ENCODE measurements around the gene PSMG4. TPM values are rescaled to one million over a fixed set of nuclear protein-coding genes. Genes with fewer than 3 reads are reported as not detected.

Gene PSMG4
- 10 to 100 TPM; 14.3 to 18.0 TPM for total RNA-seq
- long read RNA-seq, donor 1, partial matches to known transcripts = 0 of 8 reads
- long read RNA-seq, donor 1, other reads (novel, unspliced or antisense) = 4 of 8 reads
- long read RNA-seq, donor 2, partial matches to known transcripts = 0 of 14 reads
- long read RNA-seq, donor 2, other reads (novel, unspliced or antisense) = 8 of 14 reads

- intact Hi-C loops (cut with DNase I) = loop anchor here in 1 of 2 donors (10.0 kb wide), 1 partner anchor 134 kb away; no protein-coding TSS in a partner anchor
- peak; percentile 99 for DNase-seq (ENCODE audit: low spot score)
Measured at GRCh38 chr6:3258720-3259490, at the start of gene PSMG4. PSMG4 (plus strand) TSS chr6:3258947; CDS start chr6:3259023, 76 bp downstream.

- peak; percentile 91 for DNase-seq (ENCODE audit: low spot score)
- intact Hi-C loops (cut with DNase I) = no loop called here
Measured at GRCh38 chr6:3209114-3210023, 49.4 kb upstream of the PSMG4 start.

GRCh38 chr6:3210024-3210610, 48.6 kb upstream of the PSMG4 start:
- intact Hi-C loops (cut with DNase I) = no loop called here
- no peak for DNase-seq (ENCODE audit: low spot score)

- DNase-seq (ENCODE audit: low spot score) = no peak
- intact Hi-C loops (cut with DNase I) = loop anchor here in 1 of 2 donors (1.0 kb wide), 1 partner anchor 25 kb away; no protein-coding TSS in a partner anchor
Measured at GRCh38 chr6:3211681-3212080, 47.1 kb upstream of the PSMG4 start.

GRCh38 chr6:3212261-3212660, 46.5 kb upstream of the PSMG4 start:
- DNase-seq (ENCODE audit: low spot score) = no peak
- intact Hi-C loops (cut with DNase I) = no loop called here

- DNase-seq (ENCODE audit: low spot score) = no peak
- intact Hi-C loops (cut with DNase I) = no loop called here
Measured at GRCh38 chr6:3213334-3213695, 45.4 kb upstream of the PSMG4 start.

- intact Hi-C loops (cut with DNase I) = no loop called here
- no peak for DNase-seq (ENCODE audit: low spot score)
Measured at GRCh38 chr6:3214898-3215297, 43.8 kb upstream of the PSMG4 start.

GRCh38 chr6:3217286-3217685, 41.5 kb upstream of the PSMG4 start:
- no peak for DNase-seq (ENCODE audit: low spot score)
- intact Hi-C loops (cut with DNase I) = no loop called here

GRCh38 chr6:3218266-3218665, 40.5 kb upstream of the PSMG4 start:
- intact Hi-C loops (cut with DNase I) = no loop called here
- DNase-seq (ENCODE audit: low spot score) = no peak

- intact Hi-C loops (cut with DNase I) = no loop called here
- DNase-seq (ENCODE audit: low spot score) = no peak
Measured at GRCh38 chr6:3220366-3220765, 38.4 kb upstream of the PSMG4 start.

GRCh38 chr6:3221578-3221977, 37.2 kb upstream of the PSMG4 start:
- DNase-seq (ENCODE audit: low spot score) = no peak
- intact Hi-C loops (cut with DNase I) = no loop called here

GRCh38 chr6:3222506-3223038, 36.2 kb upstream of the PSMG4 start:
- intact Hi-C loops (cut with DNase I) = no loop called here
- DNase-seq (ENCODE audit: low spot score) = no peak

- intact Hi-C loops (cut with DNase I) = no loop called here
- DNase-seq (ENCODE audit: low spot score) = no peak
Measured at GRCh38 chr6:3226042-3226441, 32.7 kb upstream of the PSMG4 start.

- intact Hi-C loops (cut with DNase I) = no loop called here
- DNase-seq (ENCODE audit: low spot score) = no peak
Measured at GRCh38 chr6:3226481-3227362, 32.0 kb upstream of the PSMG4 start.

GRCh38 chr6:3227363-3228045, 31.2 kb upstream of the PSMG4 start, which contains the start of gene TUBB2B:
TUBB2B (minus strand) TSS chr6:3227653; CDS start chr6:3227543, 110 bp downstream.
- intact Hi-C loops (cut with DNase I) = no loop called here
- DNase-seq (ENCODE audit: low spot score) = peak; percentile 86

- DNase-seq (ENCODE audit: low spot score) = no peak
- intact Hi-C loops (cut with DNase I) = no loop called here
Measured at GRCh38 chr6:3228046-3228671, 30.6 kb upstream of the PSMG4 start.

All from posterior vena cava (tissue), 2 donors.